Uterus (tissue), 4 donors: Measurements from ENCODE around the gene CFAP61. TPM values are rescaled to one million over a fixed set of nuclear protein-coding genes. Genes with fewer than 3 reads are reported as not detected.
"Not testable (repeated sequence)": the region's sequence is repeated elsewhere in the genome, so short reads cannot be mapped to it uniquely, and the experiment has no call there.

Experiments used
- DNase-seq, 2 donors: peaks; one replicate each; pipeline ENCODE4 v3.0.0-alpha.2; 2019 to 2020
- H3K27ac ChIP-seq, 2 donors: fragments of 200-600 bp; sonication (generic); 1 replicate in 1 of 2; 2 replicates in 1 of 2; pipeline ENCODE4 v1.5.1; 2016 to 2018
- H3K27me3 ChIP-seq, 2 donors: fragments of 200-600 bp; sonication (generic); one replicate each; pipeline ENCODE4 v1.5.1; 2018 to 2019; ENCODE audit warnings: control low read depth in 1 of 2
- H3K36me3 ChIP-seq, 2 donors: fragments of 200-600 bp; sonication (generic); one replicate each; pipeline ENCODE4 v1.5.1; 2019; ENCODE audit warnings: control low read depth in 1 of 2
- H3K4me1 ChIP-seq, 2 donors: fragments of 200-600 bp; sonication (generic); one replicate each; pipeline ENCODE4 v1.5.1; 2018 to 2019; ENCODE audit warnings: control low read depth in 1 of 2
- H3K4me3 ChIP-seq, 2 donors: fragments of 200-600 bp; sonication (generic); 1 replicate in 1 of 2; 2 replicates in 1 of 2; pipeline ENCODE4 v1.5.1; 2018 to 2019; ENCODE audit warnings: mild to moderate bottlenecking in 1 of 2
- H3K9me3 ChIP-seq, 2 donors: fragments of 200-600 bp; sonication (generic); one replicate each; pipeline ENCODE4 v1.5.1; 2019; ENCODE audit warnings: control low read depth in 1 of 2
- CTCF ChIP-seq, 4 experiments: fragments of 200-600 bp in 2 of 4; fragments of 450-650 bp in 2 of 4; sonication (generic) in 2 of 4; IDR thresholded peaks; one replicate each; pipeline ENCODE4 v1.5.1; 2016 to 2019; ENCODE audit warnings: antibody characterized with exemption in 4 of 4, mild to moderate bottlenecking in 2 of 4, moderate library complexity in 1 of 4
- POLR2A ChIP-seq, 2 donors: fragments of 450-650 bp; IDR thresholded peaks; one replicate each; pipeline ENCODE4 v1.6.1; 2016; ENCODE audit warnings: antibody characterized with exemption in 2 of 2, mild to moderate bottlenecking in 1 of 2, moderate library complexity in 1 of 2
- intact Hi-C: fragments of 100-400 bp; cut with DNase I; formaldehyde crosslinking; loops from one replicate; pipeline ENCODE4 v1.15.1; 2023; ENCODE audit warnings: low total_unique reads
- total RNA-seq, 4 donors: library from RNA; depleted of rRNA in 3 of 4; stranded (reverse); fragments of >200 nt in 3 of 4; gene quantifications; one replicate each; pipeline versions ENCODE4 v1.1.0 to v1.2.4, GENCODE V29; 2014 to 2023
- donor health status: DM: yes; HTN: yes; CAD: no.

CFAP61 gene
- total RNA-seq, 4 donors from 2014 or later, result 3.0 to 8.2 (median 7.5) TPM; not detected in 1

DNA sequence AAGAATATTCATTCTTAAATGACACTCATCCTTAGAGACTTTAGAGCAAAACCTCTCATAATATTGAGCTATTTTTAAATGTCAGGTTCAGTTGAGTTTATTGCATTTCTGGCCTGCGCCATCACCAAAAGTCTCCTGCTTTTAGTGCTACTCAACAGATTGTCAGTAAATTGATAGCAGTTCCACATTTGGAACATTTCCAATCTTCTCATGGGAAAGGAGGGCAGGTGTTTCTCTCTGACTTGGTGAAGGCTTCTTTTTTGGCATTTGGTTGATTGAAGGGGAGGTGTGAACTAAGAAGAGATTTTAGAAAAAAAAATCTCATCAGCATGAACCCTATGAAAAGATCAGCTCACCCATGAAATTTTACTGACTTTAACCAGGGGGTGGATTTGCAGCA lies 189.6 kb downstream of the CFAP61 start:
- H3K36me3 ChIP-seq, result no peaks in the 10 kb centered on the region
- H3K9me3 ChIP-seq, result no peaks in the 10 kb centered on the region
- TF ChIP-seq CTCF (IDR thresholded peaks at IDR 0.05) (no peak), POLR2A (IDR thresholded peaks at IDR 0.05) (no peak)
- H3K4me3 ChIP-seq, result no peak overlapping the region
- no peaks in the 10 kb centered on the region for H3K27me3 ChIP-seq
- intact Hi-C loops, result no loop called here
- no peak overlapping the region for H3K27ac ChIP-seq
- H3K4me1 ChIP-seq, result no peaks in the 10 kb centered on the region
- DNase-seq, result no peak

DNA sequence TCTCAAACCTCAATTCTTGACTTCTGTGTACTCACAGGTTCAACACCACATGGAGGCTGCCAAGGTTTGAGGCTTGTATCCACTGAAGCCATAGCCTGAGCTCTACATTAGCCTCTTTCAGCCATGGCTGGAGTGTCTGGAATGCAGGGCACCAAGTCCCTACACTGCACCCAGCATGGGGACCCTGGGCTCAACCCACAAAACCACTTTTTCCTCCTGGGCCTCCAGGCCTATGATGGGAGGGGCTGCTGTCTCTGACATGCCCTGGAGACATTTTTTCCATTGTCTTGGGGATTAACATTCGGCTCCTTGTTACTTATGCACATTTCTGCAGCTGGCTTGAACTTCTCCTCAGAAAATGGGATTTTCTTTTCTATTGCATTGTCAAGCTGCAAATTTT lies 192.1 kb downstream of the CFAP61 start:
- H3K4me3 ChIP-seq, result not testable (repeated sequence)

DNA sequence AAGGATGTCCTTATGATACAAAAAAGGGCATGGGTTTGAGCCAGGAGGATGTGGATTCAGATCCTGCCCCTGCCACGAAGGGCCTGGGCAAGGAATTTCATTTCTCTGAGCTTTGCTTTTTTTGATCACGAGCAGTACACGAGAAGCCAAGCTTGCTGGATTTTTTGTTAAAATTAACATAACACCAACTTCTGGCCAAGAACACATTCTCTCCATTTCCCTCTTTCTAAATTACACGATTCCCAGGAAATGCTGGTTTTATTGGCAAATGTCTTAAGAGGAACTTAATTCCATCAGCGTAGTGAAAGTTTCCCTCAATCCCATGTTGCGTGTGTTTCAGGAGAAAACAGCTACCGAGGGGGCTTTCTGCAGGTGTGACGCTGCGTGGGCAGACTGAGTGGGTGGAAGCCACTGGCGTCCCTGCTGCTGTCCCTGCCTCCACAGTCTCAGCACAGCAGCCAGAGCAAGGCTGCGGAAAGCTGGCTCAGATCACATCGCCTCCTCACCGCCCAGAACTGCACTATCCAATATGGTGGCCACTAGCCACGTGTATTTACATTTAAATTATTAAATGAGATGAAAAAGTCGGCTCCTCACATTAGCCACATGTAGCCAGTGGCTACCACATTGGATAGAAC lies 194.8 kb downstream of the CFAP61 start:
- no peak overlapping the region for H3K4me3 ChIP-seq
- no peaks in the 10 kb centered on the region for H3K27me3 ChIP-seq
- TF ChIP-seq POLR2A (IDR thresholded peaks at IDR 0.05) (no peak), CTCF (IDR thresholded peaks at IDR 0.05) (no peak)
- H3K36me3 ChIP-seq, result no peaks in the 10 kb centered on the region
- no peaks in the 10 kb centered on the region for H3K9me3 ChIP-seq
- H3K27ac ChIP-seq, result no peak overlapping the region
- no peaks in the 10 kb centered on the region for H3K4me1 ChIP-seq
- intact Hi-C loops, result no loop called here
- no peak for DNase-seq

More for the DNA sequence above, 192.1 kb downstream of the CFAP61 start:
- intact Hi-C loops, H3K27ac ChIP-seq, H3K4me1 ChIP-seq, H3K36me3 ChIP-seq, DNase-seq, H3K27me3 ChIP-seq, H3K9me3 ChIP-seq: not testable (repeated sequence)

DNA sequence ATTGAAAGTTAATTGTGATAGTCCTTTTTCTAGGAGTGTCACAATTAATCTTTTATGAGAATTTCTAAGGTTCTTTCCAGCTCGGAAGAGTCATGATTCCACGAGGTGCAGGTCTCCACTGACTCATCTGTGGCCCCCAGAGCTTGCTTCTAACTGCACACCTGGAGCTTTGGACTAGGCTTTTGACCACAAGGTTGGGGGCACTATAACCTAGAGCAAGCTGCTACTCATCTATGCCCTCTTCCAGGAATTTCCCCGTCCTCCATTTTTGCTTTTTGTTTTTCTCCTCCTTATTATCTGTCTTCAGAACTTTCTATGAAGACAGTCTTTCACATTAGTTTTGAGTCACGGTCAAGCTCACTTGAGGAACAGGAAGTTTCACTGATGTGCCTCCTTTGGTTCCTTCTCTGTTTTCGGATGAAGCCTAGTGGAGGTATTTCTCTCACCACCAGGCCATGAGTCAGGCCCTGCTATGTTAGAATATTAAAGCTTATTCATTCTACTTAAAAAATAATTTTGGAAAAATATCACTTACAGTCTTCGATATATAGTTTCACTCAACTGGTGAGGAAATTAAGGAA lies 196.4 kb downstream of the CFAP61 start:
- Histone ChIP-seq H3K9me3 (no peaks in the 10 kb centered on the region), H3K36me3 (no peaks in the 10 kb centered on the region), H3K4me1 (no peaks in the 10 kb centered on the region), H3K27me3 (no peaks in the 10 kb centered on the region), H3K27ac (no peak overlapping the region), H3K4me3 (no peak overlapping the region)
- intact Hi-C loops, result no loop called here
- TF ChIP-seq CTCF (IDR thresholded peaks at IDR 0.05) (no peak), POLR2A (IDR thresholded peaks at IDR 0.05) (no peak)
- DNase-seq, result no peak

DNA sequence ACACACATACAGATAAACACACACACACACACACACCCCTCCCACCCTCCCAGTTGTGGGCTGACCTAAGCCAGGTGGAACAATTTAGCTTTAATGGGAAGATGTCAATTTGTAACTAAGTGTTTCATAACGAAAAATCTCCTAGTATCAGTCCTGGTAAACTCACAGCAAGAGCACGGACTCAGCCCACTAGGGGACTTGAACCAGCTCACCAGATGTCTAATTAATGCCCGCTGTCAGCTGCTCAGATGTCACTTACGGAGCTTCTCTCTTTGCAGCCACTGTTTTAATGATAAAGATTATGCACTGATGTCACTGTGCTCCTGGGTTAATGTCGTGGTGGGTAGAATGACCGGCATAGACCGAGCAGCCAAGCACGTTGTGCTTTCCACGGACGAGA lies 199.0 kb downstream of the CFAP61 start:
- Histone ChIP-seq H3K9me3 (no peaks in the 10 kb centered on the region), H3K4me1 (no peaks in the 10 kb centered on the region), H3K36me3 (no peaks in the 10 kb centered on the region), H3K27me3 (no peaks in the 10 kb centered on the region), H3K27ac (no peak overlapping the region), H3K4me3 (no peak overlapping the region)
- TF ChIP-seq CTCF (IDR thresholded peaks at IDR 0.05), result no peak
- no peak for TF ChIP-seq POLR2A (IDR thresholded peaks at IDR 0.05)
- intact Hi-C loops, result no loop called here
- no peak for DNase-seq
